Activated naive CD8-positive, alpha-beta T cell treated with anti-CD3 and anti-CD28 coated beads for 36 hours (primary cell): ENCODE data around the gene RNF13. TPM values are rescaled to one million over a fixed set of nuclear protein-coding genes. Genes with fewer than 3 reads are reported as not detected.
"Not testable (repeated sequence)": the region's sequence is repeated elsewhere in the genome, so short reads cannot be mapped to it uniquely, and the experiment has no call there.

Experiments
- DNase-seq: peaks from one replicate; pipeline ENCODE4 v3.0.0; 2021
- H3K27ac Mint-ChIP-seq: one replicate; pipeline ENCODE4 v1.8.0; 2022; ENCODE audit warnings: mild to moderate bottlenecking, moderate library complexity, mixed read lengths
- H3K27me3 Mint-ChIP-seq: one replicate; pipeline ENCODE4 v1.8.0; 2022; ENCODE audit warnings: mild to moderate bottlenecking, mixed read lengths
- H3K36me3 Mint-ChIP-seq: one replicate; pipeline ENCODE4 v1.8.0; 2021; ENCODE audit warnings: mild to moderate bottlenecking, mixed read lengths
- H3K4me1 Mint-ChIP-seq: one replicate; pipeline ENCODE4 v1.8.0; 2021; ENCODE audit warnings: mixed read lengths
- H3K4me3 Mint-ChIP-seq: one replicate; pipeline ENCODE4 v1.8.0; 2022; ENCODE audit warnings: mild to moderate bottlenecking, moderate library complexity, mixed read lengths
- H3K9me3 Mint-ChIP-seq: one replicate; pipeline ENCODE4 v1.8.0; 2022; ENCODE audit warnings: mixed read lengths
- total RNA-seq, 2 experiments: library from RNA; stranded (reverse); gene quantifications; one replicate each; pipeline ENCODE4 v1.2.3, GENCODE V29; 2021

Gene RNF13
- total RNA-seq, 2 experiments from 2014 or later: 28.8 to 29.5 TPM

DNA sequence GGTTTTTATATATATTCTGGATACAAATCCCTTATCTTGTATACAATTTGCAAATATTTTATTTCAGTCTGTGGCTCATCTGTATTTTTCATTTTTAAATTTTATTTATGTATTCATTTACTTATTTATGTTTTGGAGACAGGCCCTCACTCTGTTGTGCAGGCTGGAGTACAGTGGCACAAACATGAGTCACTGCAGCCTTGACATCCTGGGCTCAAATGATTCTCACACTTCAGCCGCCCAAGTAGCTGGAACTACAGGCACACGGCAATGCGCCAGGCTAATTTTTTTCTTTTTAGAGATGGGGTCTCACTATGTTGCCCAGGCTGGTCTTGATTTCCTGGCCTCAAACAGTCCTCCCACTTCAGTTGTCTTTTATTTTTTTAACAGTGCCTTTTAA lies 107.1 kb downstream of the RNF13 start:
- Mint-ChIP-seq H3K4me1 (no peaks in the 10 kb centered on the region), H3K4me3 (no peak overlapping the region), H3K27ac (no peak overlapping the region), H3K27me3 (no peaks in the 10 kb centered on the region), H3K36me3 (peaks cover 27% of the 10 kb centered on the region), H3K9me3 (no peaks in the 10 kb centered on the region)
- no peak for DNase-seq

GRCh38 chr3:149933008-149933407 lies 120.0 kb downstream of the RNF13 start:
- peaks cover 7% of the 10 kb centered on the region for H3K9me3 Mint-ChIP-seq
- no peaks in the 10 kb centered on the region for H3K27me3 Mint-ChIP-seq
- DNase-seq: no peak
- H3K27ac Mint-ChIP-seq: no peak overlapping the region
- H3K4me3 Mint-ChIP-seq: no peak overlapping the region
- H3K4me1 Mint-ChIP-seq: peaks cover 7% of the 10 kb centered on the region
- H3K36me3 Mint-ChIP-seq: peaks cover 51% of the 10 kb centered on the region

GRCh38 chr3:149933858-149934257 lies 120.8 kb downstream of the RNF13 start:
- Mint-ChIP-seq H3K4me3 (no peak overlapping the region), H3K4me1 (peaks cover 7% of the 10 kb centered on the region), H3K36me3 (peaks cover 46% of the 10 kb centered on the region), H3K27me3 (no peaks in the 10 kb centered on the region), H3K27ac (no peak overlapping the region), H3K9me3 (peaks cover 7% of the 10 kb centered on the region)
- DNase-seq: no peak

DNA sequence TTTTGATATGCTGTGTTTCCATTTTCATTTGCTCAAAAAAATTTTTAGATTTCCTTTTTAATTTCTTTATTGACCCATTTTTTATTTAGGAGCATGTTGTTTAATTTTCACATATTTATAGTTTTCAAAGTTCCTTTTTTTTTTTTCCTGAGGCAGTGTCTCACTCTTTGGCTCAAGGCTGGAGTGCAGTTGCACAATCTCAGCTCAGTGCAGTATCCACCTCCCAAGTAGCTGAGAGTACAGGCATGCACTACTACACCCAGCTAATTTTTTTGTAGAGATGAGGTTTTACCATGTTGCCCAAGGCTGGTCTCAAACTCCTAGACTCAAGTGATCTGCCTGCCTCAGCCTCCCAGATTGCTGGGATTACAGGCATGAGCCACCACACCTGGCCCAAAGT lies 121.5 kb downstream of the RNF13 start:
- Mint-ChIP-seq H3K4me1 (peaks cover 7% of the 10 kb centered on the region), H3K27ac (no peak overlapping the region), H3K9me3 (peaks cover 7% of the 10 kb centered on the region), H3K4me3 (no peak overlapping the region), H3K27me3 (no peaks in the 10 kb centered on the region), H3K36me3 (peaks cover 50% of the 10 kb centered on the region)
- DNase-seq: no peak

DNA sequence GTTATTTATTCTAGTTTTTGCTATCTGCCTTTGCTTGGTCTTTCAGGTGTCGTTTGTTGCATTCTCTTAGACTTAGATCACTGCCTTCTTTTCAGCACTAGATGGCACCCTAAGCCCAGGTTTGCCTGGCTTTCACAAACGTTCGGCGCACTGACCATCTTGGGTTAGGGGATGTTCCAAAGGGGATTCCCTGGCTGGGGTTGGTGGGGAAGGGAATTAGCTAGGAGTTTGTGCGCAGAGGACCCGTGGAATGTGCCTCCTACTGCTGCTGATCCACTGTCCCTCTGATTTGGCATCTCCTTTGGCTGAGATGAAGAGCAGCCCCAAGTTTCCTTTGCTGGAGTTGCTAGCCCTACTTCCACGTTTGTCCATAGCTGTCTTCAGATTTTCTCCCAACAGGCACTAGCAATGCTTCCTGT lies 123.8 kb downstream of the RNF13 start:
- Mint-ChIP-seq H3K36me3 (peaks cover 46% of the 10 kb centered on the region), H3K9me3 (peaks cover 7% of the 10 kb centered on the region), H3K27ac (no peak overlapping the region), H3K4me1 (peaks cover 7% of the 10 kb centered on the region), H3K27me3 (no peaks in the 10 kb centered on the region), H3K4me3 (no peak overlapping the region)
- DNase-seq: peak; percentile 8

DNA sequence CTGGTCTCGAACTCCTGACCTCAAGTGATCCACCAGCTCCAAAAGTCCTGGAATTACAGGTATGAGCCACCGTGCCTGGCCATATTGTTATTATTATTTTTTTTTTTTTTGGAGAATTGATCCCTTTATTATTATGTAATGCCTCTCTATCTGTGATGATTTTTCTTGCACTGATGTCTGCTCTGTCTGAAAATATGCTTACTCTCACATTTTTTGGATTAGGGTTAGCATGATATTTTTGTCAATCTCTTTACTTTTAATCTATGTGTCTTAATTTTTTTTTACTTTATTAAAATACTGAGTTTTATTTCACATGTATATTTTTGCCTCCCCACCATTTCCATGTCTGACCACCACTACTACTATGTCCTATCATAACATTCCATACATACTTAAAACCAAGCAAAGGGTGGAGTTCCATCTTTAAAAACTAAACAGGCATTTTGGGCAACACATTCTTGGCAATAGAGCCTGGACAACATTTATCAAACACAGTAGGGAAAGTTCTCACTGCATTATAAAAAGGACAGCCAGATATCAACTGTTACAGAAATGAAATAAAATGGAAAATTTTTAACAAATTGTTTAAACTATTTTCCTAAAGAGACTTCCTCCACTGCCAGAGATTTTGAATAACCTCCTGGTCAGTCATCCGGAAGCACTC lies 125.5 kb downstream of the RNF13 start:
- not testable (repeated sequence) for H3K4me3 Mint-ChIP-seq, DNase-seq, H3K27me3 Mint-ChIP-seq, H3K27ac Mint-ChIP-seq, H3K9me3 Mint-ChIP-seq
- peaks cover 14% of the 10 kb centered on the region for H3K4me1 Mint-ChIP-seq
- peaks cover 53% of the 10 kb centered on the region for H3K36me3 Mint-ChIP-seq

DNA sequence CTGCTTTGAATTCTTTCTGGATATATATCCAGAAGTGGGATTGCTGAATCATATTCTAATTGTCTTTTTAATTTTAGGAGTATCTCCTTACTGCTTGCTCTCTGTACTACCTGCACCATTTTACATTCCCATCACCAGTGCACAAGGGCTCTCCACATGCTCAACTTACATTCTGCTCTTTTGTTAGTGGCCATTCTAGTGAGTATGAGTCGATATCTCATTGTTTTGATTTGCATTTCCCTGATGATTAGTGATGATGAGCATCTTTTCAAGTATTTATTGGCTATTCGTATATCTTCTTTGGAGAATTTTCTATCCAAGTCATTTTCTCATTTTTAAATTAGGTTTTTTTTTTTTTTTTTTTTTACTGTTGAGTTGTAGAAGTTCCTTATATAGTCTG lies 128.2 kb downstream of the RNF13 start:
- Mint-ChIP-seq H3K36me3 (peaks cover 50% of the 10 kb centered on the region), H3K4me3 (no peak overlapping the region), H3K27me3 (no peaks in the 10 kb centered on the region), H3K27ac (no peak overlapping the region), H3K9me3 (peaks cover 8% of the 10 kb centered on the region), H3K4me1 (peaks cover 15% of the 10 kb centered on the region)
- DNase-seq: no peak

DNA sequence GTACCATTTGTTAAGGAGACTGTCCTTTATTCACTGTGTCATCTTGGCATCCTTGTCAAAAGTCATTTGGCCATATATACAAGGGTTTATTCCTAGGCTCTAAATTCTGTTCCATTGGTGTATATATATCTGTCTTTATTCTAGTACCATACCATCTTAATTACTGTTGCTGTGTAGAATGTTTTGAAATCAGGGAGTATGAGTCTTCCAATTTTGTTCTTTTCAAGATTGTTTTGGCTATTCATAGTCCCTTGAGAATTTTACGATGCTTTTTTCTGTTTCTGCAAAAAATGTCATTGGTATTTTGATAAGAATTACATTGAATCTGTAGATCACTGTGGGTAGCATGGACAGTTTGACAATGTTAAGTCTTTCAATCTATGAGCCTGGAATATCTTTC lies 128.9 kb downstream of the RNF13 start:
- Mint-ChIP-seq H3K9me3 (peaks cover 8% of the 10 kb centered on the region), H3K27ac (no peak overlapping the region), H3K36me3 (peaks cover 47% of the 10 kb centered on the region), H3K27me3 (no peaks in the 10 kb centered on the region), H3K4me3 (no peak overlapping the region), H3K4me1 (peaks cover 11% of the 10 kb centered on the region)
- no peak for DNase-seq

DNA sequence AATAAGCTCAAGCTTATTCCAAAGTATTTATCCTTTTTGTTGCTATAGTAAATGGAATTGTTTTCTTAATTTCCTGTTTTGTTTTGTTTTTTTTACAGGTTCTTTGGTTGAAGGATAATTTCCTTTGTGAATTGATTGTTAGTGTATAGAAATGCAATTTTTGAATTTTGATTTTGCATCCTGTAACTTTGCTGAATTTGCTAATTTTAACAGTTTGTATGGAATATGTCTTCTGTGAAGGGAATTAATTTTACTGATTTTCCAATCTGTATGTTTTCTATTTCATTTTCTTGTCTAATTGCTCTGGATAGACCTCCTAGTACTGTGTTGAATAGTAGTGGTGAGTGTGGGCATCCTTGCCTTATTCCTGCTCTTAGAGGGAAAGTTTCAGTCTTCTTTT lies 129.4 kb downstream of the RNF13 start:
- Mint-ChIP-seq H3K36me3 (peaks cover 48% of the 10 kb centered on the region), H3K27me3 (no peaks in the 10 kb centered on the region), H3K9me3 (peaks cover 8% of the 10 kb centered on the region), H3K4me3 (no peak overlapping the region), H3K4me1 (peaks cover 11% of the 10 kb centered on the region), H3K27ac (no peak overlapping the region)
- DNase-seq: no peak

DNA sequence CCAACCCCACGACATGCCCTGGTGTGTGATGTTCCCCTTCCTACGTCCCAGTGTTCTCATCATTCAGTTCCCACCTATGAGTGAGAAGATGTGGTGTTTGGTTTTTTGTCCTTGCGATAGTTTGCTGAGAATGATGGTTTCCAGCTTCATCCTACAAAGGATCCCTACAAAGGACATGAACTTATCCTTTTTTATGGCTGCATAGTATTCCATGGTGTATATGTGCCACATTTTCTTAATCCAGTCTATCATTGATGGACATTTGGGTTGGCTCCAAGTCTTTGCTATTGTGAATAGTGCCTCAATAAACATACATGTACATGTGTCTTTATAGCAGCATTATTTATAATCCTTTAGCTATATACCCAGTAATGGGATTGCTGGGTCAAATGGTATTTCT lies 131.0 kb downstream of the RNF13 start:
- H3K9me3 Mint-ChIP-seq, H3K27ac Mint-ChIP-seq, H3K4me3 Mint-ChIP-seq, H3K27me3 Mint-ChIP-seq, DNase-seq: not testable (repeated sequence)
- H3K4me1 Mint-ChIP-seq: peaks cover 11% of the 10 kb centered on the region
- peaks cover 47% of the 10 kb centered on the region for H3K36me3 Mint-ChIP-seq

DNA sequence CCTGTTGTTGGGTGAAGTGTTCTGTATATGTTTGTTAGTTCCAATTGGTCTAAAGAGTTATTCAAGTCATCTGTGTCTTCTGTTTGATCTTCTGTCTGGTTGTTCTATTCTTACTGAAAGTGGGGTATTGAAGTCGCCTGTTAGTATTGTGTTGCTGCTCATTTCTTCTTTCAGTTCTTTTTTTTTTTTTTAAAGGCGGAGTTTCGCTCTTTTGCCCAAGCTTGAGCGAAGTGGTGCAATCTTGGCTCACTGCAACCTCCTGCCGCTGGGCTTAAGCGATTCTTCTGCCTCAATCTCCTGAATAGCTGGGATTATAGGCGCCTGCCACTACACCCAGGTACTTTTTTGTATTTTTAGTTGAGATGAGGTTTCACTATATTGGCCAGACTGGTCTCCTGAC lies 134.2 kb downstream of the RNF13 start:
- Mint-ChIP-seq H3K36me3 (peaks cover 43% of the 10 kb centered on the region), H3K4me1 (peaks cover 13% of the 10 kb centered on the region), H3K4me3 (no peak overlapping the region), H3K9me3 (peaks cover 6% of the 10 kb centered on the region), H3K27me3 (no peaks in the 10 kb centered on the region), H3K27ac (no peak overlapping the region)
- DNase-seq: no peak

DNA sequence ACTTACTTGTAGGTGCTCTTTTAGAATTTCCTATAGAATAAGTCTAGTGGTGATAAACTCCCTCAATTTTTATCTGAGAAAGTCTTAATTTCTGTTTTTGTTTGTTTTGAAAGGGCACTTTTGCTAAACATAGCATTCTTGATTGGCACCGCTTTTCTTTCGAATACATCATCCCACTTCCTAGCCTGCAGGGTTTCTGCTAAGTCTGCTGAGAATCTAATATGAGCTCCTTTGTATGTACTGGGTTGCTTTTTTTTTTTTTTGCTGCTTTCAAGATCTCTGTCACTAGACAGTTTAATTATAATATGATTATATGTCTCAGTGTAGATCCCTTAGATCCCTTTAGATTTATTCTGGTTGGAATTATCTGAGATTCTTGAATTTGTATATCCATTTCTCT lies 136.2 kb downstream of the RNF13 start:
- Mint-ChIP-seq H3K4me1 (peaks cover 11% of the 10 kb centered on the region), H3K4me3 (no peak overlapping the region), H3K27me3 (no peaks in the 10 kb centered on the region), H3K27ac (no peak overlapping the region), H3K36me3 (peaks cover 25% of the 10 kb centered on the region), H3K9me3 (no peaks in the 10 kb centered on the region)
- no peak for DNase-seq

- H3K27ac Mint-ChIP-seq: no peak overlapping the region
- H3K4me1 Mint-ChIP-seq: peaks cover 14% of the 10 kb centered on the region
- H3K4me3 Mint-ChIP-seq: no peak overlapping the region
- no peak for DNase-seq
- no peaks in the 10 kb centered on the region for H3K9me3 Mint-ChIP-seq
- no peaks in the 10 kb centered on the region for H3K27me3 Mint-ChIP-seq
- H3K36me3 Mint-ChIP-seq: peaks cover 6% of the 10 kb centered on the region
Measured at GRCh38 chr3:149954812-149955211, 141.8 kb downstream of the RNF13 start.

- H3K27ac Mint-ChIP-seq: no peak overlapping the region
Measured at GRCh38 chr3:149955449-149955848, 142.4 kb downstream of the RNF13 start.

GRCh38 chr3:149957361-149958125 lies 144.5 kb downstream of the RNF13 start:
- no peaks in the 10 kb centered on the region for H3K27me3 Mint-ChIP-seq
- DNase-seq: no peak
- no peak overlapping the region for H3K4me3 Mint-ChIP-seq
- H3K36me3 Mint-ChIP-seq: no peaks in the 10 kb centered on the region
- H3K9me3 Mint-ChIP-seq: no peaks in the 10 kb centered on the region
- peaks cover 13% of the 10 kb centered on the region for H3K4me1 Mint-ChIP-seq
- no peak overlapping the region for H3K27ac Mint-ChIP-seq

More at GRCh38 chr3:149955449-149955848, 142.4 kb downstream of the RNF13 start:
- DNase-seq: no peak
- Mint-ChIP-seq H3K4me1 (peaks cover 13% of the 10 kb centered on the region), H3K4me3 (no peak overlapping the region), H3K9me3 (no peaks in the 10 kb centered on the region), H3K36me3 (peaks cover 2% of the 10 kb centered on the region), H3K27me3 (no peaks in the 10 kb centered on the region)
